SK-N-SH treated with all-trans-retinoic acid at 6 μM for 48 hours (cell line): ENCODE measurements around the gene CPSF4L.

Source experiments
- SNAI2 ChIP-seq: fragments of 250-450 bp; sonication (Bioruptor Pico); IDR thresholded peaks from 2 replicates; pipeline ENCODE4 v1.5.0; 2020; ENCODE audit warnings: mild to moderate bottlenecking, moderate library complexity
- ZC3H10 ChIP-seq: fragments of 250-450 bp; sonication (Bioruptor Pico); IDR thresholded peaks from 2 replicates; pipeline ENCODE4 v1.5.1; 2021; ENCODE audit warnings: mild to moderate bottlenecking, moderate library complexity
- ZFP3 ChIP-seq: fragments of 250-450 bp; sonication (Bioruptor Pico); IDR thresholded peaks from 2 replicates; pipeline ENCODE4 v1.5.0; 2020; ENCODE audit warnings: mild to moderate bottlenecking, moderate library complexity
- ZNF70 ChIP-seq: fragments of 450-650 bp; formaldehyde crosslinking; IDR thresholded peaks from 2 replicates; pipeline ENCODE4 v1.5.0; 2020; ENCODE audit warnings: mild to moderate bottlenecking, moderate library complexity

GRCh38 chr17:73309727-73310596 lies 48.3 kb upstream of the CPSF4L start:
- TF ChIP-seq ZC3H10 (CRISPR knock-in tag) (no peak), ZNF70 (CRISPR knock-in tag) (no peak), SNAI2 (CRISPR knock-in tag) (no peak), ZFP3 (no peak)
